Hypothalamus (tissue), 51 donors: ENCODE measurements around the gene SLC26A6.

Experiments
- DNase-seq, 51 donors: peaks; one replicate each; lab custom pipeline; 2025; lab: John Stamatoyannopoulos, UW

The SLC26A6 gene

GRCh38 chr3:48599509-48600285 lies 35.6 kb downstream of the SLC26A6 start:
- DNase-seq, result no peak

- no peak for DNase-seq
Measured at GRCh38 chr3:48599077-48599501, 36.2 kb downstream of the SLC26A6 start.

- DNase-seq, result peak in 2 of 51 donors; percentile 7 to 18
Measured at GRCh38 chr3:48598323-48599076, 36.8 kb downstream of the SLC26A6 start.

GRCh38 chr3:48597408-48597800 lies 37.9 kb downstream of the SLC26A6 start:
- no peak for DNase-seq

- no peak for DNase-seq
Measured at GRCh38 chr3:48596676-48597407, 38.4 kb downstream of the SLC26A6 start.

- no peak for DNase-seq
Measured at GRCh38 chr3:48596157-48596556, 39.1 kb downstream of the SLC26A6 start.

GRCh38 chr3:48595526-48596121 lies 39.6 kb downstream of the SLC26A6 start:
- DNase-seq, result peak in 7 of 51 donors; percentile 5 to 50 (median 17)

- DNase-seq, result peak in 3 of 51 donors; percentile 9 to 36 (median 23)
Measured at GRCh38 chr3:48595075-48595525, 40.2 kb downstream of the SLC26A6 start, which contains the start of gene COL7A1. TSS of gene COL7A1 (minus strand) at chr3:48595329. CDS start at chr3:48595159, 170 bp downstream.

GRCh38 chr3:48594417-48595049 lies 40.7 kb downstream of the SLC26A6 start:
- DNase-seq, result peak in 2 of 51 donors; percentile 15 to 22

- no peak for DNase-seq
Measured at GRCh38 chr3:48593337-48593736, 41.9 kb downstream of the SLC26A6 start.

- no peak for DNase-seq
Measured at GRCh38 chr3:48592519-48593087, 42.7 kb downstream of the SLC26A6 start.

- no peak for DNase-seq
Measured at GRCh38 chr3:48591886-48592518, 43.3 kb downstream of the SLC26A6 start.

- no peak for DNase-seq
Measured at GRCh38 chr3:48591436-48591835, 43.8 kb downstream of the SLC26A6 start.

GRCh38 chr3:48588230-48588629 lies 47.0 kb downstream of the SLC26A6 start:
- DNase-seq, result peak in 2 of 51 donors; percentile 5 to 23

GRCh38 chr3:48587686-48588085 lies 47.6 kb downstream of the SLC26A6 start:
- no peak for DNase-seq

- DNase-seq, result no peak
Measured at GRCh38 chr3:48585411-48585810, 49.9 kb downstream of the SLC26A6 start.

GRCh38 chr3:48584836-48585235 lies 50.4 kb downstream of the SLC26A6 start:
- DNase-seq, result no peak

GRCh38 chr3:48581621-48582481 lies 53.4 kb downstream of the SLC26A6 start:
- DNase-seq, result no peak
